ENCODE results near the gene ADAMTS18.

DNA sequence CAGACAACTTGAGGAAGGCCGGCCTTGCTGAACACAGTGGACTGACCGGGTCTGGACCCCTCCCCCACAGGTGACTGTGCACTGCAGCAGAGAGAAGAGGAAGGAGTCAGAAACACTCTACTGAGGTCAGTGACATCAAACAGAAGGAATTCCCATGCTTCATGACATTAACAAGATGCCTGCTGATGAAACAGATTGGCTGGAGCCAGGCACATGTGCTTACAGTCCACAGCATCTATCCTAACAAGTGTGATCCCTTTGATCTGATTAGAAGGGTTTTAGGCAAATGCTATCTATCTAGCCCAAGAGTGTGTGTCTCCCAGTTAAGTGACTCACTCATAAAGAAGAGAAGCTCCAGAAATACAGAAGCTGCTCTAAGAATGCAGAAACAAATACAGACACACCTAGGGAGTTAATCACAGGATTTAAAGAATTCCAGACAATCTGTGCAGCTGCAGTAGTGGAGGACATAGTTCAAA is 145.5 kb downstream of the ADAMTS18 start:
- TF ChIP-seq, protein P1, sequence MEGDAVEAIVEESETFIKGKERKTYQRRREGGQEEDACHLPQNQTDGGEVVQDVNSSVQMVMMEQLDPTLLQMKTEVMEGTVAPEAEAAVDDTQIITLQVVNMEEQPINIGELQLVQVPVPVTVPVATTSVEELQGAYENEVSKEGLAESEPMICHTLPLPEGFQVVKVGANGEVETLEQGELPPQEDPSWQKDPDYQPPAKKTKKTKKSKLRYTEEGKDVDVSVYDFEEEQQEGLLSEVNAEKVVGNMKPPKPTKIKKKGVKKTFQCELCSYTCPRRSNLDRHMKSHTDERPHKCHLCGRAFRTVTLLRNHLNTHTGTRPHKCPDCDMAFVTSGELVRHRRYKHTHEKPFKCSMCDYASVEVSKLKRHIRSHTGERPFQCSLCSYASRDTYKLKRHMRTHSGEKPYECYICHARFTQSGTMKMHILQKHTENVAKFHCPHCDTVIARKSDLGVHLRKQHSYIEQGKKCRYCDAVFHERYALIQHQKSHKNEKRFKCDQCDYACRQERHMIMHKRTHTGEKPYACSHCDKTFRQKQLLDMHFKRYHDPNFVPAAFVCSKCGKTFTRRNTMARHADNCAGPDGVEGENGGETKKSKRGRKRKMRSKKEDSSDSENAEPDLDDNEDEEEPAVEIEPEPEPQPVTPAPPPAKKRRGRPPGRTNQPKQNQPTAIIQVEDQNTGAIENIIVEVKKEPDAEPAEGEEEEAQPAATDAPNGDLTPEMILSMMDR (IDR thresholded peaks at IDR 0.05; ENCODE audit: extremely low read depth in 1 of 2, insufficient read depth in 1 of 2, low read depth in 1 of 2, low read length in 2 of 2): no peak
- no peak for TF ChIP-seq POLR2A (IDR thresholded peaks at IDR 0.05; ENCODE audit: low read depth, low read length)
